ENCODE measurements around the gene BTBD7.

Gene BTBD7

GRCh38 chr14:93199031-93199430, 133.8 kb downstream of the BTBD7 start:
- DNase-seq, result no peak
- TF ChIP-seq POLR2A (IDR thresholded peaks at IDR 0.05; ENCODE audit: low read length) (no peak), GATA1 (IDR thresholded peaks at IDR 0.05; ENCODE audit: low read depth, low read length) (no peak)

- no peak for DNase-seq
- TF ChIP-seq GATA1 (IDR thresholded peaks at IDR 0.05; ENCODE audit: low read depth, low read length) (no peak), POLR2A (IDR thresholded peaks at IDR 0.05; ENCODE audit: low read length) (no peak)
These were observed 137.4 kb downstream of the BTBD7 start for GRCh38 chr14:93195316-93195999.

All from erythroblast (primary cell).